HG03354 (cell line): ENCODE measurements around the gene CSNK2A1.

Experiments
- ATAC-seq: cut with Tn5 transposase; IDR thresholded peaks from one replicate; pipeline ENCODE4 v1.9.1; 2021; ENCODE audit warnings: mild to moderate bottlenecking; ENCODE audit not compliant: unreplicated experiment, poor library complexity, severe bottlenecking

The CSNK2A1 gene

DNA sequence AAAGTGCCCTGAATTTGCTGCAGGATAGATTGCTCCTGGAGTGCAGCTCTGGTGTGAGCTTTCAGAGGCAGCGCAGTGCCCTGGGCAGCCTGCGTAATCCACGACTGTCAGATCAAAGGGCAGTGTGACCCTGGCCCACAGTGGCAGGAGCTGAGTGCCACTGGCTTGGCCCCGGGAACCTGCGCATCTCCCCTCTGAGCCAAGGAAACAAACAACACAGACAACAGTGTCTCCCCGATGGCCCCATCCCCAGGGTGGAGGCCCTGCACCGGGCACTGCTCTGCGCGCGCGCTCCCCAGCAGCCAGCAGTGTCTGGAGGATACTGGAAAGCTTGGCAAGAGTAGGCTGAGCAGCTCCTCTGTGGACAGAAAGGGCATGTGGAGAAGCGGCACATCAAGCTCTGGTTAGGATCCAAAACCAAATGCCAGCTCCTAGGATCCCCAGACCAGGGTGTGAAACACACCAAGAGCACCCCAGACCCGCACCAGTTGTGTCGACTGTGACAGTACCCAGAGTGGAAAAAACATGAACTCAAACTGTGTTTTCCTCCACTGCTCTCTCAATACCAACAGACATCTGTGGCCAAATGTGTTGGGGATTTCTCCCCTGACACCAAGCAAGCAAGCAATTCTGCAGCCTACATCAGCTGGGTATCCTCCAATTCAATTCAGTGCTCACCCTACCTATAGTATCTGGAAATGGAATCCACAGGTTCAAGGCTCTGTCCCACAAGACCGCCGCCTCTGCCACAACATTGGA lies 108.8 kb downstream of the CSNK2A1 start:
- no peak for ATAC-seq

DNA sequence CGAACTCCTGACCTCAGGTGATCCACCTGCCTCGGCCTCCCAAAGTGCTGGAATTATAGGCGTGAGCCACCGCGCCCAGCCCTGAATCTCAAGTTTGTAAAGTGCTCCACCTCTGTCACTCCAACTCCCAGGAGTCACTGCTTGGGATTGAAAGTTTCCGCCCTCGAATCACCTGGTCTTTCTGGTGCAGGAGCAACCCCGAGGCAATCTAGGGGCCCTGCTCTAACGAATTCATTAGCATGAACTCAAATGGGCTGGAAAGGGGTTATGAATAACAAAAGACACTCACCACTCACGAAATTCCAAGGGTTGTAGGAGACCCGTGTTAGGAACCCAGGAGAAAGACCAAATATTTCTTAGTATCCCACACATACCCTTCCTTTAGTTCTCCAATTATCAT lies 109.4 kb downstream of the CSNK2A1 start:
- ATAC-seq, result no peak

DNA sequence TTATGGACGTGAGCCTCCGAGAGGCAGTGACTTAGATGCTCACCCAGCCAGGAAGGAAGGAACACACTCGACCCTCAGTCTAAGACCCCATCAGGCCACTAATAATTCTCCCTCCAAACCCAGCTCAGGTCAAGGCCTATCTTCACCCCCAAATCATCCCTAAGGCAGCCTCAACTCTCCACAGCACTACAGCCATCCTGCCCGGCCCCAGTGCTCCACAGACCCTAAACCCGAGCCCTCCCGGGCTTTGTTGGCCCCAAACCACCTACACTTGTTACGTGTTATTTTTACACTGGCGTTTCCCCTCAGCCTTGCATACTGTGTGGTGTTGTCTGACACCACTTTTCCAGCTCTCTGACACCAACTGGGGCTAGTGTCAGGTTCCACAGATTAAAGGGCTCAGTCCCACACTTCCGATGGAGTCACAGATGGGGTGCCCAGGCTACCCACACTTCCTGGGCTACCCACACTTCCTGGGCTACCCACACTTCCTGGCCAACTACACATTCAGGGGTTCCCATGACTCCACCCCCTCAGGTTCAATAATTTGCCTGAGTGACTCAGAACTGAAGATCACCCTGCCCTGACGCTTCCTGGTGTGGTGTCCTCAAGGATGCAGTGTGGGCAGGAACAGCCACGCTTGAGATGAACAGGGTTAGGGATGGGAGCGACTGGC lies 110.2 kb downstream of the CSNK2A1 start:
- ATAC-seq, result peak; percentile 83

DNA sequence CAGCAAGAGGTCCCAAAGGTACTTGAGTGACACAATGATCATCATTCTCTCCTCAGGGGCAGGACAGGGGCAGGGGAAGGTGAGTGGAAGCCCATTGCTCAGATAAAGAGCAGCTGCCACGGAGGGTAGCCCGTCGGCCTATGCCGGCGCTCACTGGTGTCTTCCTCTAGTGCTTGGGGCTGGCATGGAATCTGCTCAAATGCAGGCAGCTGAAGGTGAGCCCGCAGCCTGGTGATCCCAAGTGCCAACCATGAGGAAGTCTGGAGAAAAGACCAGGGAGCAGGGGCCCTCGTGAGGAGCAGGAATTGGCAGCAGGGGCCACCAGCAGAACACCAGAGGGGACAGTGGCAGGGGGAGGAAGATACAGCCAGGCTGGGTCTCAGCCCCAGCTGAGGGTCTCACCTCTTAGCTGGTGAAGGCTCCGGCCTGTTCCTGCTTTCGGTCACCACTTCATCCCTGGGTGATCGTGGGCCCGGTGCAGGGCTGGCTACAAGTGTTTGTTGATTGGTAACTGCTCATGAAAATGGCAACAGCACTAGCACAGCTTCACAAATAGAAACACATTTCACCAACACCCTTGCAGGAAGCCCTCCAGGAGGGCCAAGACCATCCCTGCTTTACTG lies 110.8 kb downstream of the CSNK2A1 start:
- no peak for ATAC-seq

GRCh38 chr20:432208-432607 lies 111.4 kb downstream of the CSNK2A1 start:
- no peak for ATAC-seq

DNA sequence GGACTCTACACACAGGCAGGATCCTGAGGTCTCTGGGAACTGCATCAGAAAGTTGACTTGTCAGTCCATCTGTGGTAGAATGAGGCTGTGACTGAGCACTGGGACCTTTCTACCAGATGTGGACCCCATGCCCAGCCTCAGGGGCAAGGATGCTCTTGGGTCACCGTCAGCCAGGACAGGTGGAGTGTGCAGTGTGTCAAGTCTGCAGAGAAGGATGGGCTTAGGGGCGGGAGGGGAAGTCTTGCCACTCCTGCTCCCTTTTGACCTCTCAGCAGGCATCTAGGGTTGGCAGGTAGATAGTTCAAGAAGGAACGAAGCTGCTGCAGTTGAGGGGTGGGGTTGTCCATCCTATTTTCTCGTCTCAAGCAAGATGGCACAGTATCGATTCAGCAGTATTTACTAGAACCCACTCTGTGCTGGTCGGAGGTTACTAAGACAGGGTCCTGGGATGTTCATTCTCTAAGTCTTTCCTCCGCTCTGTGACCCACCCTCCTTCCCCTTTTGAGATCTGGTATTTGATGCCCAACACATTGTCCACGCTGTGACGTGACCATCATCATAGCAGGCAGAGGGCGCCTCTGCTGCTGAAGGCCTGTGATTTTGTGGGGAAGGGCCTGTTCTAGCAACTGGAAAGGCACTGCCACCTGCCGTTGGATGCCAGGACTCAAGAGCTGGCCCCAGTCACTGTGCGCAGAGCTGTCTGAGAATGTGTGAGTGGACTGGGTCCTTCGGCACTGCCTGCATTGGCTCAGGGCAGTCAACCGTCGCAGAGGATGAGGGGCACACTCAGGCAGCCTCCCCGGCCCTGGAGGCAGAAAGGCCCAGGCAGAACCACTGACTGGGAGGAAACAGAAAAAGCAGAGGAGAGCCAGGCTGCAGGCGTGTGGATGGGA lies 112.3 kb downstream of the CSNK2A1 start:
- no peak for ATAC-seq

GRCh38 chr20:430091-430999 lies 113.2 kb downstream of the CSNK2A1 start:
- ATAC-seq, result no peak

DNA sequence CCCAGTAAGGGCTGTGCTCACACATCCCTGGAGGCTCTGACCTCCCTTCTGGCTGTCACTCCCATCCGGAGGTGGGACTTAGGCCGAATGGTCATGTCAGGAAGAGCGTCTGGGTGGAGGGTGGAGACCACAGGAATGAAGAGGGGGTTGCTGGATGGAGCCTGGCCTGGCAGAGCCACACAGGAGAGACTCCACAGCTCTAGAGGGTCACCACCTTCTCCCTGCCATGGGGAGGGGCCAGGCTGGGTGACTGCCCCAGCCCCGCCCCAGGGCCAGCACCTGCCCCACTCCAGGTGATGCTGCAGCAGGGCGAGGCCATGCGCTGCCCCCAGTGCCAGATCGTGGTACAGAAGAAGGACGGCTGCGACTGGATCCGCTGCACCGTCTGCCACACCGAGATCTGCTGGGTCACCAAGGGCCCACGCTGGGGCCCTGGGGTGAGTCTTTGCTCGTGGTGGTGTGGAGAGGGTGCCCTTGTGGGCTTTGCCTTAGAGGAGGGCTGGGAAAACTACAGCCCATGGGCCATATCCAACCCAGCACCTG lies 114.9 kb downstream of the CSNK2A1 start:
- no peak for ATAC-seq

GRCh38 chr20:427849-428657 lies 115.5 kb downstream of the CSNK2A1 start:
- ATAC-seq, result no peak

- ATAC-seq, result no peak
Measured at GRCh38 chr20:427401-427800, 116.2 kb downstream of the CSNK2A1 start.

- ATAC-seq, result no peak
Measured at GRCh38 chr20:426566-426965, 117.0 kb downstream of the CSNK2A1 start.
